GM19023 (cell line): ENCODE data around the gene BRWD1.
"Not testable (repeated sequence)": the region's sequence is repeated elsewhere in the genome, so short reads cannot be mapped to it uniquely, and the experiment has no call there.

ENCODE experiments used
- ATAC-seq: cut with Tn5 transposase; IDR thresholded peaks from one replicate; pipeline ENCODE4 v1.9.1; 2021; ENCODE audit warnings: mild to moderate bottlenecking, moderate library complexity; ENCODE audit not compliant: unreplicated experiment

The BRWD1 gene

DNA sequence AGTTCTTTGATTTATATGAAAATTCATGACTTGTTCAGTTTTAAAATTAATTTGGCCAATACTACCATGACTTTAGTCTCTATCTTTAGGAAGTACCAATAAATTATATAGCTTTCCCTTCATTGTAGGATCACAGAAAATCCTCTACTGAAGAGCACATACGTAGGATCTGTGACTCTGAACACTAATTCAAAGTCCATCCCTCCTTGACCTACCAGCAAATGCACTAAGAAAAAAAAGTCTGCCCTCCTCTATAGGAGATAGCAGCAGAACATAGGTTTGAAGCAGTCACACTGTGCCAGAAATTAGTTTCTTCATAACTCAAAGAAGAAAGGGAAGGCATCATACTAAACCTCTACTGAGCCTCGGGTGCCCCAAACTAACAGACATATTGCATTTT is 16.5 kb downstream of the BRWD1 start:
- ATAC-seq = no peak

DNA sequence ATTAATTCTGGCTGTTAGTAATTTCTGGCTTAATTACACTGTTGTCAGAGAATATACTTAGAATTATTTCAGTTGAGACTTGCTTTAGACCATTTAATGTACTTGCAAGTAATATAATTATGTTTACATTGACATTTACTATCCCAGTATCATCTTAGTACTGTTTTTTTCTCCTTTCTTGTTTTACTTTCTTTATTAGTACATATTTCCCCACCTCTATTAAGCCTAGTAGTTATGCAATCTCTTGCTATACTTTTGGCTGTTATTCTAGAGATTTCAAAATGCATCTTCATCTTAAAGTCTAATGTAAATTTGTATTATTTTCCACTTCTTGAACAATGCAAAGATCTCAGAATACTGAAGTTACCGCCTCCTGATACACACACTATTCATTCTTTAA is 24.4 kb downstream of the BRWD1 start:
- no peak for ATAC-seq

DNA sequence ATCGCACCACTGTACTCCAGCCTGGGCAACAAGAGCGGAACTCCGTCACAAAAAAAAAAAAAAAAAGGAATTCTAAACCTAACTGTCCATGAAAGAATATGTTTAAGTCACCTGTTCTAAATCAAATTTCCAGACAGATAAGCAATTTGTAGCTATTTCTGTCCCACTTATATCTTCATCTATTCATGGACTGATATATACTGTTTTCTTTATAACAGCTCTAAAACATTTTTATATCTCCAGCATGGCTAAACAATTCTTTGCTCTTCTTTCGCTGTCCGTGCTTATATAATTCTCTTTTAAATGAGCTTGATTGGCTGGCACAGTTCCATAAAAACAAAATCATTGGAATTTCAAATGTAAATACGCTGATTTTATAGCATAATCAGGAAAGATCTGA is 30.5 kb downstream of the BRWD1 start:
- no peak for ATAC-seq

DNA sequence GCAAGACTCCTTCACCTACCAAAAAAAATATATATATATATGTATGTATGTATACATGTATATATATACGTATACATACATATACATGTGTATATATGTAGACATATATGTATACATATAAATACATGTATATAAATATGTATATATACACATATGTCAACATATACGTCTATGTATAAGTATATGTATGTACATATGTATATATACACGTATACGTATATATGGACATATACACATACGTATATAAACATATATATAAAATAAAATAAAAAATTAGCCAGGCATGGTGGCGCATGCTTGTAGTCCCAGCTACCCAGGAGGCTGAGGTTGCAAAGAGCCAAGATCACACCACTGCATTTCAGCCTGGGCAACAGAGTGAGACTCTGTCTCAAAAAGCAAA is 31.6 kb downstream of the BRWD1 start:
- ATAC-seq = no peak

DNA sequence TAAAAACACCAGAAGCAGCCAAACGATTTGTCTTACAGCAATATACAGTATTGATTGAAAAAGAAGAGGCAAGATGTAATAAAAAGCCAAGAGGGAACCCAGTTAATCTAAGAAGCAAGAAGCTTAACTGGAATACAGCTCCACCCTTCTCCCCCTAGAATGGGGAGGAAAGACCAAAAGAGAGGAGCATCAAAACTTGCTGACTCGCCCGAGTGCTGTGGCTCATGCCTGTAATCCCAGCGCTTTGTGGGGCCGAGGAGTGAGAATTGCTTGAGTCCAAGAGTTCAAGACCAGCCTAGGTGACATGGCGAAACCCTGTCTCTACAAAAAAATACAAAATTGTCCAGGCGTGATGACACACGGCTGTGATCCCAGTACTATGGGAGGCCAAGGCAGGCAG is 32.2 kb downstream of the BRWD1 start:
- ATAC-seq = no peak

DNA sequence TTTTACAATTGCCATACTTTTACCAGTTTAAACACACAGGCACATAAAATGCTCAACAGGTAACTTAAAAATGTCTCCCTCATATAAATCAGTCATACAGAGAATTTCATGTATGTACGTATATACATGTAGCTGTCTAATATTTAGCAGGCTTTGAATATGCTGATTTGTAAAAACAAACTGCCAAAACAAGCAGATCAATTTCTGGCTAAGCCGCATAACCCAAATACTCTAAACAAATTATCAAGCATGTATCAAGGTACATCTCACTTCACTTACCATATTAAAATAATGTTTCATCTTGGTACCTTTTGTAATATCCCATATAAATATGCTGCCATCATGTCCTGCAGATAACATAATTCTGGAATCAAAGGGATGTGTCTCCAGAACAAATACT is 43.8 kb downstream of the BRWD1 start:
- no peak for ATAC-seq

DNA sequence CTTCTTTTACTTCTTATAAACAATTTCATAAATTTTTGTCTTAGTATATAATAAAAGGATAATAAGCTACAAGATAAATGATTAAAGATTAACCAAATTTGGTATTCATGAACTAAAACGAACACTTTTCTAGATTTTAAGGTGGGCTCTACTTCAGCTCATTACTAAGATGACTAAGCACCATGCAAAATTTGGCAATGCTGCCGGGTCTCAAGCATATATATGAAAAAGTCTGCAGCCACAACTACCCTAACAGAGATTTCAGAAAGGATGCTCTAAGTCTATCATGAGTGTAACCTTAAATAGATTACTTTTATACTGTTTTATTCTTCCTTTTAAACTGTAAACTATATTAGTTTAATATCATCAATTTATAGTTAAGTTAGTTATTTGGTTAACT is 47.8 kb downstream of the BRWD1 start:
- no peak for ATAC-seq

DNA sequence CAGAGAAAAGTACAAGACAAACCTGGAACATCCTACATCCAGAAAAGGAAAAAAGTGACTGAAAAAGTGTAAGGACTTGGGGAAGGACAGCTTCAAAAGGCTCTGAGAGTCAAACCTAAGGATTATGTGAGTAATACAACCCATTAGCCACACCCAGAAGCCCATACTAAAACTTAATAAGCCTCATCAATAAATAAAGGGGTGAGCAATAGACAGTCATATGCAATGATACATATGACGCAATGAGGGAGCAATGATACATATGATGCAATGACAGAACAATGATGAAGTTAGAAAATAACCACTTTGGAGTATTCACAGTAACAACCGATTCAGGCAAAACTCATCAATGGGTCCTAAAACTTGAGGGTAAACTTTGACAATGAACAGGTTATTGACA is 50.1 kb downstream of the BRWD1 start:
- no peak for ATAC-seq

DNA sequence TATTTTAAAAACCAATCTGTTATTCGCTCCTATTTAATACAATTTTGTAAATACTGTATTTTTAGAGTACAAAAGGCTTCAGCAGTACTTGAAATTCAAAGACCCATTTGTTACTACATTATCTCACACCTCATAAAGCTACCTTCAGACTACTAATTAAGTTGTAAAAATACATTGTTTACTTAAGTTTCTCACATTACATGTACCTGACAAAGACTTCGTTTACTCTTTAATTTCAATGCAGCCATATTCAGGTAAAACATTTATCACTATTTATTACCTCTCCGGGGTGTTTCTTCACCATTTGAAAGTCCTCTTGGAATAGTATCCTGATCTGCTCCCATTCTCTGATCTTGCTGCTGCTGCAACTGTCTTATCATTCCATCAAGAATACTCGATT is 55.2 kb downstream of the BRWD1 start:
- ATAC-seq = no peak

DNA sequence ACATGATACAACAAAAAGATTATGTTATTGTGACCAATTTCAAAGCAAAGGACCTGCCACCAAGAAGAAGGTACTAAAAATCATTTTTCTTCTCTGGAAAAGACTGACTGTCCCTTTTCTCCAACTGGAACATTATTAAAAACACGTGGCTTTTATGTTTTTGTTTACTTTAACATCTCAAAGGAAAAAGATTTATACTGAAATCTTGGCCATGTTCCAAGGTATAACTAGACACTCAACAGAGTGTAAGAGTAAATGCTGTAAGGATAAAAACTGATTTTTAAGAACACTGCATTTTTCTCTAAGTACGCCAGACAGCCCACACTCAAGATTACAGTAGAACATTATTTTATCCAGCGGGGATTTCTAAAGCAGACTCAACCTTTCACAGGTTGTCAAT is 62.1 kb downstream of the BRWD1 start:
- no peak for ATAC-seq

DNA sequence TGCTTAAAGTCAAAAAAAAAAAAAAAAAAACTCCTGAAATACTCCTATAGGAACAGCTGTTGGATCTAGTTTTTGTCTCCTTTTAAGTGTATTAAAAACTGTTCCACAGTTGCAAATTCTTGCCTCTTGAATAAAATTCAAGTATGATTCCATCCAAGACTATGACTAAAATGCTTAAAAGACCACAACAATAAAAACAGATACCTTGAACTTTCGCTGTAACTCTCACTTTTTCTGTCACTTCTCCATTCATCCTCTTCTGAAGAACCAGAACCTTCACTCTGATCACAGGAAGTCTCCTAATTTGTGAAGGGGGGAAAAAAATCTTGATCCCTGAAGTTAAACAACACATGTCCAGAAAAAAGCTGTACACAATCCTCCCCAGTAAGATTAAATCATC is 75.2 kb downstream of the BRWD1 start:
- no peak for ATAC-seq

DNA sequence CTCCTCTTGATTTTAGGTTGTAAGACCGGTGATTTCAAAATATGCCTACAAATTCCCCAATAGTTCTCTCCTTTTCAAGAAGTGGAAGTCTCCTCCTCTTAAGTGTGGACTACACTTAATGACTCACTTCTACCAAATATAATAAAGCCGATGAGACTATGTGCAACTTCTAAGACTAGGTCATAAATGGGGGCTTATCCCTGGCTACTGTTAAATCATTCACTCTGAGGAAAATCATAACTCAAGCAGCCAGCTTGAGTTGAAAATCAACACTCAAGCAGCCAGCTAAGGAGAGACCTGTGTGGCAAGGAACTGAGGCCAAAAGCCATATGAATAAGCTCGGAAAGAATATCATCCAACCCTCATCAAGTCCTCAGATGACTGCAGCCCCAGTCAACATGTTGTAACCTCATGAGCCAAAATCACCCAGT is 80.6 kb downstream of the BRWD1 start:
- no peak for ATAC-seq

DNA sequence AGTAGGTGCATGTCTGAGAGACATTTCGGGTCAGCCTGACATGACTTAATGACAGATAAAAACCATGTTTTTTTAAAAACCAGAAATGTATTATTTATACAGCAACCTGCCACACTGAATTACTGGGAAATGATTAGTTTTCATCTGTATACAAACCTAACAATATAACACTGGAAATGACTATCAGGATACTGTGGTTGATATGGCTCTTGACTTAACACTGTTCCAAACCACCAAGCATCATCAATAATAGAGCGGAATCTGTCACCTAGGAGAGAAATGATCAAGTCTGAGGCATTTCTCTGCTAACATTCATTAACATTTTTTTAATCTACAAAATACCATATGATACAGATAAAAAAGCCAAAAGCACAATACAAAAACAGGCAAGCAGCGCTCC is 88.5 kb downstream of the BRWD1 start:
- ATAC-seq = no peak

DNA sequence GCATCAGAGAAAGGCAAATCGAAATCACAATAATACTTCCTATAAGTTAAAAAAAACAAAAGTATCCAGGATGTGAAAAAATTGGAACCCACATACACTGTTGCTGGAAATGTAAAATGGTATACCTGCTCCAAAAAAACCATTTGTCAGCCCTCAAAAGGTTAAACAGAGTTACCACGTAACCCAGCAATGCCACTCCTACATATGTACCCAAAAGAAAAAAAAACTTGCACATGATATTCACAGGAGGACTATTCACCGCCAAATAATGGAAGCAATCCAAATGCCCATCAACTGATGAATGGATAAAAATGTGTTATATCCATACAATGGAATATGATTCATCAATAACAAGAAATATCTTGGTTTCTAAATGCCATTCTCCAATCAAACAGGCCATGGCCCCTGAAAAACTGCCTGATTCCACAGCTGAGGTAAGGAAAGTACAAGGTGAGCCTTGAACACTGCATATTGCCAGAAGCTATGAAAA is 91.4 kb downstream of the BRWD1 start:
- ATAC-seq = no peak

DNA sequence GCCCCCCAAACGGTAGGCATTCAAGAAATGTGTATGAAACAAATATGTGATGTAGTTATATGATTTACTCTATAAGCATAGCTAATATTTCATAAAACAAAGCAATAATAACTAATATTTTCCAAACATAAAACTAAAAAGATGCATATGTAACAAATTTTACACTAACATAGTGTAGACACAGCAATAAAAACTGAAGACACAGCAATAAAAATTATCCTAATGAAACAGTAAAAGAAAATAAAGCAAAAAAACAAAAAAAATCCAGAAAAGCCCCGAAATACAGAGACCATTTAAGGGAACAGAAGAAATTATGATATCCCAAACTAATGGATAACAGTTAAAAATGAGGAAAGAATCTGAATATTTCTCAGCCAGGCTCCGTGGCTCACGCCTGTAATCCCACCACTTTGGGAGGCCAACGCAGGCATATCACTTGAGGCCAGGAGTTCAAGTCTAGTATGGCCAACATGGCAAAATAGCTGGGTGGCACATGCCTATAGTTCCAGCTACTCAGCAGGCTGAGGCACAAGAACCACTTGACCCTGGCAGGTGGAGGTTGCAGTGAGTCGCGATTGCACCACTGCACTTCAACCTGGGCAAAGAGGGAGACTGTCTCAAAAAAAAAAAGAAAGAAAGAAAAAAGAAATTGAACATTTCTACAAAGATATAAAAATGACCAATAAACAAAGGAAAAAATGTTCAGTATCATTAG is 92.0 kb downstream of the BRWD1 start:
- no peak for ATAC-seq

DNA sequence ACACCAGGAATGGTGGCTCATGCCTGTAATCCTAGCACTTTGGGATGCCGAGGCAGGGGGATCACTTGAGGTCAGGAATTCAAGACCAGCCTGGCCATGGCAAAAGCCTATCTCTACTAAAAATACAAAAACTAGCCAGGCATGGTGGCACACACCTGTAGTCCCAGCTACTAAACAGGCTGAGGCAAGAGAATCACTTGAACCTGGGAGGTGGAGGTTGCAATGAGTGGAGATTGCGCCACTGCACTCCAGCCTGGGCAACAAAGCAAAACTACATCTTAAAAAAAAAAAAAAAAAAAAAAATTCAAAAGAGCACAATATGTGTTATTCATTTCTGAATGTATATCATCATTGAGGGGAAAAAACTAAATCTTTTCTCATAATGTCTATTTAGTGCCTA is 92.6 kb downstream of the BRWD1 start:
- ATAC-seq = not testable (repeated sequence)

DNA sequence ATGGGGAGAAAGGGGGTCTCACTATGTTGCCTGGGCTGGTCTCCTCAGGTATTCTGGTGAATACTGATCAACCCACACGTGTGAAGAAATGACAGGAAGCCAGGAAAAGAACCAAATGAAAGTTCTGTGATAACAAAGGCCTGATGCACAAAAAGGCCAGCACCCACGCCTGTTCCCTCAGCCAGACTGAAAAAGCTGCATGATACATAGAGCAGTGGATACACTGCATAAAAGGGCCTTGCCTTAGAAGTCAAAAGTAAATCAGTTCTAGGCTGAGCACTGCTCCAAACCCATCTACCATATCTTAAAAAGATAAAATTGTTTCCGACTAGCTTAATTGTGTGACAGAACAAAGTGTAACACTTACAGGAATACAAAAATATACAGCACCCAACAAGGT is 93.3 kb downstream of the BRWD1 start:
- no peak for ATAC-seq

DNA sequence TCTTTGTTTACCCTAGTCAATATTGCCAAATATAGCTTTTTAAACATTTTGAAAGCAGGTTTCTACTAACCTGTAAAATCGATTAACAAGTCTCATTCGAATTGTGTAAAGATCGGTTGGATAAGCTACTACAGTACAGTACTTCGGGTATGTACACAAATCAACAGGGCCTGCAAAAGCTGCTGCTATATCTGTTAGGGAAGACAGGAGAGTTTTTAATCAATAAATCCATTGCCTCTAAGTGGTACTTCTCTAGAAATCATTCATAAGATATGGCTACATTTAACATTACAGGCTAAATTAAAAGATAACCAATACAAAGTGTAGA is 95.4 kb downstream of the BRWD1 start:
- ATAC-seq = no peak

DNA sequence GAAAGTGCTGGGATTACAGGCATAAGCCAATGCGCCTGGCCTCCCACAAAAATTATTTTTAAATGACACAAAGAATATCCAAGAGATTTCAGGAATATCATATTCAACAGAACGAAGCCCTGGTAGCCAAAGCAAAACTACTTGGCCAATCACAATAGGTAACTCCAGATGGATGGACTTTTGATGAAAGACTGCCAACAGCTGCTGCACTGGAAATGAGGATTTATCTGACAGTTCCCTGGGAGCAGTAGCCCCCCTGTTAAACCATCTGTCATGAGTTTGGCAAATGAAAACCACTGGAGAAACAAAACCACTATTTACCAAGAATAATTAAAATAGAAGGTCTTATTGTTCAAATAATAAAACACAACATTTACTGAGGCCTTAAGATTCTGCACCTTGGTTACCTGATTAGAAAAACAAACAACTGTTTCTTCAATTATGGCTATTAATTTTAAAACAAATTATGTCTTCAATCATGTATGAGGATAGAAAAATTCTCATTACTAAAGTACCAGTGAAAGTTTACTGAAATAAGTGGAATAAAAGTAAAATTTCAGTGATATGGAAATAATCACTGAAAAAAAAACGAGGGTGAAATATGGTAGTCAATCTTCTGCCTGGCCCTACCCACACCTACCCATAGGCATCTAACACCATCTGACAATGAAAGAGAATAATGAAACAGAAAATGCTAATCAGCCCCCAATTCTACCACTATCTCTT is 95.9 kb downstream of the BRWD1 start:
- no peak for ATAC-seq

DNA sequence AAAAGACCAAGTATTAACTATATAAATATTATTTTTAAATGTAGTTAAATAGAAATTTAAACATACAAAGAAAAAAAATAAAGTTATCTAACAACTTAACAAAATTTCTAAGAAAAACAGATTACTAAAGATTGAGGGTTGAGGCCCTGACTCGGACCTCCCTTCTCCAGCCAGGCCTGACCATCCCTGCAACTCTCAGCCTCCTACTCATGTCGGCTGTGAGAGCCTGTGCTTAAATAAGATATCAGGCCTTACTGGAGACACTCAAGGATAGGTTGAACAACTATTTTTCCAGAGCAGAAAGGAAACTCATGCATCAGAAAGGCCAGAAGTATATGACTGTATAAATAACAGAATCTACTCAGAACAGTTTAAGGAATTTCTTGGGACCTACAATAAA is 97.1 kb downstream of the BRWD1 start:
- ATAC-seq = no peak

DNA sequence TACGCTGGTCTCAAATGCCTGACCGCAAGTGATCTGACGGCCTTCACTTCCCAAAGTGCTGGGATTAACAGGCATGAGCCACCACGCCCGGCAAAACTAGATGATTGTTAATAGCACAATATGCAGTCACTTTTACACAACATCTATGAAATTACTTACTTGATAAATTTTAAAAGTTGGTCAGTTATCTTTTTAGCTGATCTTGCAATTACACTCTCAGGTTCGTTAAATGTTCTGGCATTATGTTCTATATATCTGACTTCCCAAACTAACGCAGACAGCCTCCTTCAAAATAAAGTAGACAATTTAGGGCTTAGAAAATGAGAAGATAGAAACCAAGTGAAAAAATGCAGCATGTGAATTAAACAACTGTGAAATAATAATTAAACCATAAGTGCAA is 98.4 kb downstream of the BRWD1 start:
- ATAC-seq = no peak

DNA sequence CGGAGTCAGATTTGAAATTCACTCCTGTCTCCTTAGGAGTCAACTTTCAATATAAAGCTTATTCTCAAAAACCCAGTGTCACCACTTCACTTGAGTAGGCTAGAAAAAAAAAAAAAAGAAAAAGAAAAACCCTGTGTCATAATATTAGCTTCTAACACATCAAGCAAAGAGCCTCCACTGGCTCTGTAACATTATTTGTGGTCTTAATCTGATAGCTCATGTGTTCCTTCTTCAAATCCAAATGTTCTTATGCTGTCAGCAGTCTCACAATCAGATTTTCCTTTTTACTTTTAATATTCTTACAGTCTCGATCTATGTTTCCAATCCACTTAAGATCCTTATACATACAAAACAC is 104.1 kb downstream of the BRWD1 start:
- no peak for ATAC-seq
